ENCODE results near the gene TPPP. TPM values are rescaled to one million over a fixed set of nuclear protein-coding genes. Genes with fewer than 3 reads are reported as not detected.

The TPPP gene
- total and polyA plus RNA-seq, 3 experiments from 2014 or later = 0.37 to 0.79 (median 0.38) TPM

GRCh38 chr5:644509-644908 lies 48.6 kb downstream of the TPPP start:
- ChIA-PET POLR2A (no interaction called here), CTCF (no interaction called here)
- DNase-seq = no peak
- Mint-ChIP-seq H3K36me3 (peaks cover 2 to 53% (median 9%) of the 10 kb centered on the region in 3 donors), H3K9me3 (no peaks in the 10 kb centered on the region), H3K4me1 (no peaks in the 10 kb centered on the region), H3K27ac (peak overlapping the region in 1 of 8 donors; percentile 46), H3K4me3 (no peak overlapping the region), H3K27me3 (no peaks in the 10 kb centered on the region)
- Histone ChIP-seq H3K4me1 (ENCODE audit: insufficient read depth, low read length) (no peaks in the 10 kb centered on the region), H3K36me3 (ENCODE audit: insufficient read depth, low read length) (peaks cover 13% of the 10 kb centered on the region), H3K27ac (ENCODE audit: low read depth, low read length) (no peak overlapping the region), H3K27me3 (ENCODE audit: insufficient read depth, low read length, poor library complexity, severe bottlenecking) (no peaks in the 10 kb centered on the region), H3K9me3 (ENCODE audit: low read length) (no peaks in the 10 kb centered on the region), H3K4me3 (ENCODE audit: low read length) (no peak overlapping the region)

GRCh38 chr5:643811-644271 lies 49.3 kb downstream of the TPPP start:
- Histone ChIP-seq H3K4me3 (ENCODE audit: low read length) (no peak overlapping the region), H3K36me3 (ENCODE audit: insufficient read depth, low read length) (peaks cover 13% of the 10 kb centered on the region)

GRCh38 chr5:643351-643801 lies 49.8 kb downstream of the TPPP start:
- no peak overlapping the region for H3K27ac ChIP-seq (ENCODE audit: low read depth, low read length)
- H3K36me3 Mint-ChIP-seq = peaks cover 2 to 63% (median 9%) of the 10 kb centered on the region in 3 donors
- peaks cover 13% of the 10 kb centered on the region for H3K36me3 ChIP-seq (ENCODE audit: insufficient read depth, low read length)
- no peaks in the 10 kb centered on the region for H3K9me3 Mint-ChIP-seq
- H3K4me1 ChIP-seq (ENCODE audit: insufficient read depth, low read length) = no peaks in the 10 kb centered on the region
- no peak for DNase-seq
- no peaks in the 10 kb centered on the region for H3K27me3 ChIP-seq (ENCODE audit: insufficient read depth, low read length, poor library complexity, severe bottlenecking)
- no peak overlapping the region for H3K4me3 ChIP-seq (ENCODE audit: low read length)
- H3K27me3 Mint-ChIP-seq = no peaks in the 10 kb centered on the region
- H3K4me1 Mint-ChIP-seq = no peaks in the 10 kb centered on the region
- H3K9me3 ChIP-seq (ENCODE audit: low read length) = no peaks in the 10 kb centered on the region
- H3K27ac Mint-ChIP-seq = peak overlapping the region in 2 of 8 donors; percentile 32 to 72
- CTCF ChIA-PET = no interaction called here
- no peak overlapping the region for H3K4me3 Mint-ChIP-seq
- POLR2A ChIA-PET = no interaction called here

More at GRCh38 chr5:643811-644271, 49.3 kb downstream of the TPPP start:
- Mint-ChIP-seq H3K27me3 (no peaks in the 10 kb centered on the region), H3K9me3 (no peaks in the 10 kb centered on the region), H3K4me3 (no peak overlapping the region), H3K36me3 (peaks cover 2 to 60% (median 9%) of the 10 kb centered on the region in 3 donors), H3K4me1 (no peaks in the 10 kb centered on the region), H3K27ac (peak overlapping the region in 2 of 8 donors; percentile 17 to 46)
- no peak for DNase-seq
- Histone ChIP-seq H3K27me3 (ENCODE audit: insufficient read depth, low read length, poor library complexity, severe bottlenecking) (no peaks in the 10 kb centered on the region), H3K4me1 (ENCODE audit: insufficient read depth, low read length) (no peaks in the 10 kb centered on the region), H3K27ac (ENCODE audit: low read depth, low read length) (no peak overlapping the region), H3K9me3 (ENCODE audit: low read length) (no peaks in the 10 kb centered on the region)
- ChIA-PET POLR2A (no interaction called here), CTCF (no interaction called here)

GRCh38 chr5:642481-642880 lies 50.7 kb downstream of the TPPP start:
- CTCF ChIA-PET = no interaction called here

GRCh38 chr5:641331-641765 lies 51.8 kb downstream of the TPPP start:
- Histone ChIP-seq H3K9me3 (ENCODE audit: low read length) (no peaks in the 10 kb centered on the region), H3K36me3 (ENCODE audit: insufficient read depth, low read length) (peaks cover 13% of the 10 kb centered on the region), H3K4me3 (ENCODE audit: low read length) (no peak overlapping the region), H3K27ac (ENCODE audit: low read depth, low read length) (no peak overlapping the region), H3K27me3 (ENCODE audit: insufficient read depth, low read length, poor library complexity, severe bottlenecking) (no peaks in the 10 kb centered on the region), H3K4me1 (ENCODE audit: insufficient read depth, low read length) (no peaks in the 10 kb centered on the region)
- H3K36me3 Mint-ChIP-seq = peaks cover 9 to 77% (median 10%) of the 10 kb centered on the region in 3 donors
- peak in 1 of 5 donors; percentile 47 for DNase-seq
- no peaks in the 10 kb centered on the region for H3K27me3 Mint-ChIP-seq
- ChIA-PET POLR2A (no interaction called here), CTCF (interaction anchor here (1.1 kb wide), 1 partner anchor 29 kb away, joined by 3 read pairs; no protein-coding TSS in a partner anchor)
- H3K27ac Mint-ChIP-seq = peak overlapping the region in 1 of 8 donors; percentile 73
- no peaks in the 10 kb centered on the region for H3K9me3 Mint-ChIP-seq
- no peak overlapping the region for H3K4me3 Mint-ChIP-seq
- H3K4me1 Mint-ChIP-seq = no peaks in the 10 kb centered on the region

More at GRCh38 chr5:642481-642880, 50.7 kb downstream of the TPPP start:
- H3K4me1 Mint-ChIP-seq = no peaks in the 10 kb centered on the region
- H3K36me3 Mint-ChIP-seq = peaks cover 4 to 71% (median 9%) of the 10 kb centered on the region in 3 donors
- no peak overlapping the region for H3K4me3 Mint-ChIP-seq
- no peaks in the 10 kb centered on the region for H3K9me3 ChIP-seq (ENCODE audit: low read length)
- H3K27me3 Mint-ChIP-seq = no peaks in the 10 kb centered on the region
- no peaks in the 10 kb centered on the region for H3K27me3 ChIP-seq (ENCODE audit: insufficient read depth, low read length, poor library complexity, severe bottlenecking)
- peaks cover 13% of the 10 kb centered on the region for H3K36me3 ChIP-seq (ENCODE audit: insufficient read depth, low read length)
- POLR2A ChIA-PET = no interaction called here
- H3K9me3 Mint-ChIP-seq = no peaks in the 10 kb centered on the region
- peak in 1 of 5 donors; percentile 24 for DNase-seq
- no peaks in the 10 kb centered on the region for H3K4me1 ChIP-seq (ENCODE audit: insufficient read depth, low read length)
- H3K27ac Mint-ChIP-seq = no peak overlapping the region
- H3K4me3 ChIP-seq (ENCODE audit: low read length) = no peak overlapping the region
- no peak overlapping the region for H3K27ac ChIP-seq (ENCODE audit: low read depth, low read length)

- Histone ChIP-seq H3K27me3 (ENCODE audit: insufficient read depth, low read length, poor library complexity, severe bottlenecking) (no peaks in the 10 kb centered on the region), H3K27ac (ENCODE audit: low read depth, low read length) (no peak overlapping the region), H3K36me3 (ENCODE audit: insufficient read depth, low read length) (peaks cover 17% of the 10 kb centered on the region), H3K9me3 (ENCODE audit: low read length) (no peaks in the 10 kb centered on the region), H3K4me3 (ENCODE audit: low read length) (no peak overlapping the region), H3K4me1 (ENCODE audit: insufficient read depth, low read length) (no peaks in the 10 kb centered on the region)
- Mint-ChIP-seq H3K9me3 (no peaks in the 10 kb centered on the region), H3K27ac (peak overlapping the region in 2 of 8 donors; percentile 18 to 47), H3K4me1 (no peaks in the 10 kb centered on the region), H3K4me3 (no peak overlapping the region), H3K36me3 (peaks cover 9 to 77% (median 17%) of the 10 kb centered on the region in 3 donors), H3K27me3 (no peaks in the 10 kb centered on the region)
- ChIA-PET POLR2A (no interaction called here), CTCF (interaction anchor here (1.1 kb wide), 1 partner anchor 29 kb away, joined by 3 read pairs; no protein-coding TSS in a partner anchor)
- DNase-seq = peak in 1 of 5 donors; percentile 43
Observed at GRCh38 chr5:640461-641330, 52.5 kb downstream of the TPPP start.

- CTCF ChIA-PET = no interaction called here
- Histone ChIP-seq H3K36me3 (ENCODE audit: insufficient read depth, low read length) (peaks cover 21% of the 10 kb centered on the region), H3K9me3 (ENCODE audit: low read length) (no peaks in the 10 kb centered on the region), H3K27me3 (ENCODE audit: insufficient read depth, low read length, poor library complexity, severe bottlenecking) (no peaks in the 10 kb centered on the region), H3K4me3 (ENCODE audit: low read length) (no peak overlapping the region), H3K27ac (ENCODE audit: low read depth, low read length) (no peak overlapping the region), H3K4me1 (ENCODE audit: insufficient read depth, low read length) (no peaks in the 10 kb centered on the region)
- H3K9me3 Mint-ChIP-seq = no peaks in the 10 kb centered on the region
- H3K36me3 Mint-ChIP-seq = peaks cover 12 to 78% (median 19%) of the 10 kb centered on the region in 3 donors
- DNase-seq = peak in 1 of 5 donors; percentile 37
- no peak overlapping the region for H3K27ac Mint-ChIP-seq
- H3K4me3 Mint-ChIP-seq = no peak overlapping the region
- POLR2A ChIA-PET = no interaction called here
- no peaks in the 10 kb centered on the region for H3K4me1 Mint-ChIP-seq
- H3K27me3 Mint-ChIP-seq = no peaks in the 10 kb centered on the region
Observed at GRCh38 chr5:639584-640213, 53.5 kb downstream of the TPPP start.

GRCh38 chr5:639253-639530 lies 54.0 kb downstream of the TPPP start:
- Mint-ChIP-seq H3K36me3 (peaks cover 16 to 78% (median 22%) of the 10 kb centered on the region in 3 donors), H3K27ac (no peak overlapping the region), H3K4me3 (no peak overlapping the region), H3K4me1 (no peaks in the 10 kb centered on the region), H3K9me3 (no peaks in the 10 kb centered on the region), H3K27me3 (no peaks in the 10 kb centered on the region)
- no peaks in the 10 kb centered on the region for H3K4me1 ChIP-seq (ENCODE audit: insufficient read depth, low read length)
- no peaks in the 10 kb centered on the region for H3K9me3 ChIP-seq (ENCODE audit: low read length)
- no peaks in the 10 kb centered on the region for H3K27me3 ChIP-seq (ENCODE audit: insufficient read depth, low read length, poor library complexity, severe bottlenecking)
- ChIA-PET POLR2A (no interaction called here), CTCF (no interaction called here)
- H3K4me3 ChIP-seq (ENCODE audit: low read length) = no peak overlapping the region
- peaks cover 21% of the 10 kb centered on the region for H3K36me3 ChIP-seq (ENCODE audit: insufficient read depth, low read length)
- H3K27ac ChIP-seq (ENCODE audit: low read depth, low read length) = no peak overlapping the region
- DNase-seq = no peak

Measured in CD8-positive, alpha-beta memory T cell (primary cell).